B cell (primary cell): ENCODE results near the gene THBS3. TPM values are rescaled to one million over a fixed set of nuclear protein-coding genes. Genes with fewer than 3 reads are reported as not detected.

Source experiments
- ATAC-seq: fragments of 200-7000 bp; cut with Tn5 transposase; one replicate; pipeline ENCODE4 v1.10.0; 2021; ENCODE audit warnings: low read depth, mild to moderate bottlenecking, moderate number of reproducible peaks, moderate library complexity
- CTCF ChIA-PET: fragments of 350-600 bp; sonication (Branson Sonifier 250); formaldehyde crosslinking; loops from one replicate; lab custom pipeline; 2021; ENCODE audit warnings: antibody characterized with exemption, inconsistent platforms; lab: Charles Lee
- POLR2A ChIA-PET: fragments of 350-600 bp; sonication (Branson Sonifier 250); formaldehyde crosslinking; loops from one replicate; lab custom pipeline; 2021; ENCODE audit warnings: antibody characterized with exemption; lab: Charles Lee
- DNase-seq: peaks from one replicate; pipeline ENCODE4 v3.0.0; 2013
- H2AFZ ChIP-seq: 2 replicates; pipeline ENCODE4 v1.6.1; 2012; ENCODE audit warnings: mild to moderate bottlenecking, low read depth, low read length; ENCODE audit not compliant: insufficient read depth, poor library complexity, severe bottlenecking
- H3K27ac ChIP-seq, 2 donors: 1 replicate in 1 of 2; 2 replicates in 1 of 2; pipeline ENCODE4 v1.5.1; 2012 to 2013; ENCODE audit warnings: low read length in 2 of 2, mild to moderate bottlenecking in 2 of 2, moderate library complexity in 1 of 2
- H3K27me3 ChIP-seq, 4 experiments: fragments of 200-600 bp in 1 of 4; sonication (generic) in 1 of 4; replicated peaks in 1 of 4; 1 replicate in 2 of 4; 2 replicates in 2 of 4; pipeline versions ENCODE4 v1.6.1 to v1.7.0; 2013 to 2016; ENCODE audit warnings: low read length in 3 of 4, mild to moderate bottlenecking in 2 of 4, mixed read lengths in 1 of 4, moderate library complexity in 1 of 4; ENCODE audit not compliant: insufficient read depth in 4 of 4, control insufficient read depth in 3 of 4; ENCODE audit errors: control extremely low read depth in 1 of 4
- H3K36me3 ChIP-seq, 2 experiments: replicated peaks in 1 of 2; 1 replicate in 1 of 2; 2 replicates in 1 of 2; pipeline versions ENCODE4 v1.6.1 to v1.7.1; 2013; ENCODE audit warnings: low read length in 1 of 2; ENCODE audit not compliant: insufficient read depth in 2 of 2, control insufficient read depth in 1 of 2; ENCODE audit errors: control extremely low read depth in 1 of 2, extremely low read depth in 1 of 2
- H3K4me1 ChIP-seq, 2 donors: fragments of 200-600 bp in 1 of 2; sonication (generic) in 1 of 2; 1 replicate in 1 of 2; 2 replicates in 1 of 2; pipeline versions ENCODE4 v1.5.1 to v1.6.1; 2013 to 2017; ENCODE audit warnings: low read length in 2 of 2; ENCODE audit not compliant: control insufficient read depth in 2 of 2, insufficient read depth in 2 of 2
- H3K4me2 ChIP-seq: replicated peaks from 2 replicates; pipeline ENCODE3; 2012; ENCODE audit warnings: mild to moderate bottlenecking, low read depth, low read length; ENCODE audit not compliant: poor library complexity, severe bottlenecking
- H3K4me3 ChIP-seq, 5 experiments: fragments of 200-600 bp in 1 of 5; sonication (generic) in 1 of 5; 1 replicate in 3 of 5; 2 replicates in 2 of 5; pipeline versions ENCODE4 v1.5.1 to v1.7.0; 2011 to 2016; ENCODE audit warnings: low read length in 4 of 5, mild to moderate bottlenecking in 4 of 5, low read depth in 2 of 5, control low read depth in 1 of 5, moderate library complexity in 1 of 5; ENCODE audit not compliant: insufficient read depth in 1 of 5; ENCODE audit errors: control extremely low read depth in 1 of 5, extremely low read depth in 1 of 5
- H3K79me2 ChIP-seq: fragments of 200-600 bp; sonication (generic); one replicate; pipeline ENCODE4 v1.6.0; 2016; ENCODE audit warnings: low read length; ENCODE audit not compliant: control insufficient read depth, insufficient read depth
- H3K9ac ChIP-seq: fragments of 200-600 bp; sonication (generic); 2 replicates; pipeline ENCODE4 v1.6.1; 2017; ENCODE audit warnings: mild to moderate bottlenecking, low read length, moderate library complexity
- H3K9me3 ChIP-seq, 3 donors: one replicate each; pipeline versions ENCODE4 v1.6.1 to v1.7.1; 2013; ENCODE audit warnings: low read length in 2 of 3; ENCODE audit not compliant: control insufficient read depth in 2 of 3, insufficient read depth in 1 of 3; ENCODE audit errors: control extremely low read depth in 1 of 3
- H4K20me1 ChIP-seq: 2 replicates; pipeline ENCODE4 v1.6.0; 2012; ENCODE audit warnings: mild to moderate bottlenecking, low read length; ENCODE audit not compliant: insufficient read depth, control insufficient read depth, poor library complexity, severe bottlenecking
- H3K27ac Mint-ChIP-seq: one replicate; pipeline ENCODE4 v1.8.0; 2021; ENCODE audit warnings: mixed read lengths
- H3K27me3 Mint-ChIP-seq: one replicate; pipeline ENCODE4 v1.8.0; 2021; ENCODE audit warnings: mixed read lengths
- H3K4me1 Mint-ChIP-seq: one replicate; pipeline ENCODE4 v1.8.0; 2021; ENCODE audit warnings: mixed read lengths
- H3K4me3 Mint-ChIP-seq: one replicate; pipeline ENCODE4 v1.8.0; 2021; ENCODE audit warnings: mixed read lengths
- H3K9me3 Mint-ChIP-seq: one replicate; pipeline ENCODE4 v1.8.0; 2022; ENCODE audit warnings: mixed read lengths; ENCODE audit not compliant: insufficient read depth
- CTCF ChIP-seq: fragments of 200-600 bp; IDR thresholded peaks from one replicate; pipeline ENCODE4 v1.8.0; 2022; ENCODE audit warnings: antibody characterized with exemption, mild to moderate bottlenecking
- EZH2 ChIP-seq: IDR thresholded peaks from 2 replicates; pipeline ENCODE4 v1.6.1; 2012; ENCODE audit warnings: borderline replicate concordance, low read depth, mild to moderate bottlenecking, moderate library complexity, low read length; ENCODE audit not compliant: insufficient read depth, poor library complexity, severe bottlenecking
- WGBS: methylation state at CpG from one replicate; pipeline ENCODE4 v1.1.5; 2013; ENCODE audit warnings: missing lambda C conversion rate; ENCODE audit not compliant: insufficient coverage; 5-methylcytosine and 5-hydroxymethylcytosine counted together
- intact Hi-C: fragments of 100-400 bp; cut with micrococcal nuclease; formaldehyde crosslinking; loops from one replicate; pipeline ENCODE4 v1.10.0; 2022
- polyA plus RNA-seq: library from polyadenylated mRNA; depleted of rRNA; stranded (reverse); fragments of >200 nt; gene quantifications from 2 replicates; pipeline ENCODE4 v1.2.3, GENCODE V29; 2012
- total RNA-seq, 2 donors: library from RNA; stranded (reverse); fragments of 120-200 nt in 1 of 2; gene quantifications; 1 replicate in 1 of 2; 2 replicates in 1 of 2; pipeline versions ENCODE4 v1.2.3 to v1.2.4, GENCODE V29; 2013 to 2022

THBS3 gene
- total and polyA plus RNA-seq, 2 donors (not counting 1 experiment from before 2014, with no cell fraction given): 28.0 to 28.6 TPM

- Histone ChIP-seq H3K4me2 (no peak overlapping the region), H3K4me3 (no peak overlapping the region), H4K20me1 (no peaks in the 10 kb centered on the region), H3K79me2 (peaks cover 18% of the 10 kb centered on the region), H3K36me3 (no peaks in the 10 kb centered on the region), H3K9ac (no peak overlapping the region), H2AFZ (no peak overlapping the region), H3K27me3 (no peaks in the 10 kb centered on the region), H3K4me1 (peaks cover 24 to 33% of the 10 kb centered on the region in 2 donors), H3K9me3 (no peaks in the 10 kb centered on the region), H3K27ac (no peak overlapping the region)
- TF ChIP-seq CTCF (peak; percentile 95), EZH2 (no peak)
- peak overlapping the region; percentile 43 for H3K27ac Mint-ChIP-seq
- peaks cover 35% of the 10 kb centered on the region for H3K4me1 Mint-ChIP-seq
- H3K4me3 Mint-ChIP-seq: peak overlapping the region; percentile 33
- ChIA-PET POLR2A (interaction anchor here (1.1 kb wide), 1 partner anchor 17 kb away, joined by 8 read pairs; no protein-coding TSS in a partner anchor), CTCF (interaction anchor here (0.9 to 12.7 kb wide), 12 partner anchors 7 to 132 kb away, joined by 3 to 196 read pairs (median 8); partner anchors contain the start of genes MTX1 and THBS3)
- no peaks in the 10 kb centered on the region for H3K9me3 Mint-ChIP-seq
- intact Hi-C loops: loop anchor here (1.0 to 2.0 kb wide), 4 partner anchors 16 to 147 kb away; partner anchors contain the start of gene MTX1
- H3K27me3 Mint-ChIP-seq: no peaks in the 10 kb centered on the region
- ATAC-seq (peak; percentile 29), DNase-seq (peak; percentile 85)
- 36% methylated on average over 5 of the region's 8 CpGs for WGBS
Measured at GRCh38 chr1:155176544-155177071, 31.1 kb downstream of the THBS3 start.

- Mint-ChIP-seq H3K9me3 (no peaks in the 10 kb centered on the region), H3K4me3 (peak overlapping the region; percentile 33), H3K27me3 (no peaks in the 10 kb centered on the region), H3K4me1 (peaks cover 35% of the 10 kb centered on the region), H3K27ac (no peak overlapping the region)
- peaks cover 0 to under 1% of the 10 kb centered on the region in 2 experiments for H3K36me3 ChIP-seq
- no peak overlapping the region for H2AFZ ChIP-seq
- no peaks in the 10 kb centered on the region for H3K27me3 ChIP-seq
- H3K4me3 ChIP-seq: no peak overlapping the region
- no peaks in the 10 kb centered on the region for H3K9me3 ChIP-seq
- no peak for TF ChIP-seq EZH2
- no peak for TF ChIP-seq CTCF
- no peaks in the 10 kb centered on the region for H4K20me1 ChIP-seq
- peaks cover 24 to 33% of the 10 kb centered on the region in 2 donors for H3K4me1 ChIP-seq
- no peak overlapping the region for H3K4me2 ChIP-seq
- intact Hi-C loops: loop anchor here (1.0 to 2.0 kb wide), 4 partner anchors 17 to 147 kb away; partner anchors contain the start of gene MTX1
- H3K79me2 ChIP-seq: peaks cover 24% of the 10 kb centered on the region
- ChIA-PET POLR2A (interaction anchor here (0.6 to 2.4 kb wide), 3 partner anchors 18 to 52 kb away, joined by 3 to 15 read pairs (median 8); partner anchors contain the start of gene SLC50A1), CTCF (interaction anchor here (0.6 to 12.7 kb wide), 7 partner anchors 9 to 393 kb away, joined by 3 to 196 read pairs (median 31); partner anchors contain the start of genes MTX1 and THBS3)
- DNase-seq (peak; percentile 42), ATAC-seq (no peak)
- 92% methylated on average over 6 of the region's 9 CpGs for WGBS
- no peak overlapping the region for H3K27ac ChIP-seq
- no peak overlapping the region for H3K9ac ChIP-seq
Measured at GRCh38 chr1:155175927-155176371, 31.7 kb downstream of the THBS3 start.
